Measurements from ENCODE around the gene SPPL3.

- no peak for TF ChIP-seq CTCF (IDR thresholded peaks at IDR 0.05)
- TF ChIP-seq POLR2A (IDR thresholded peaks at IDR 0.05), result no peak
Observed at GRCh38 chr12:120818416-120818815, 85.7 kb downstream of the SPPL3 start.
